GM18861 (cell line): ENCODE measurements around the gene ZNF554.

Source experiments
- ATAC-seq: cut with Tn5 transposase; IDR thresholded peaks from one replicate; pipeline ENCODE4 v1.9.1; 2021; ENCODE audit not compliant: unreplicated experiment

Gene ZNF554

DNA sequence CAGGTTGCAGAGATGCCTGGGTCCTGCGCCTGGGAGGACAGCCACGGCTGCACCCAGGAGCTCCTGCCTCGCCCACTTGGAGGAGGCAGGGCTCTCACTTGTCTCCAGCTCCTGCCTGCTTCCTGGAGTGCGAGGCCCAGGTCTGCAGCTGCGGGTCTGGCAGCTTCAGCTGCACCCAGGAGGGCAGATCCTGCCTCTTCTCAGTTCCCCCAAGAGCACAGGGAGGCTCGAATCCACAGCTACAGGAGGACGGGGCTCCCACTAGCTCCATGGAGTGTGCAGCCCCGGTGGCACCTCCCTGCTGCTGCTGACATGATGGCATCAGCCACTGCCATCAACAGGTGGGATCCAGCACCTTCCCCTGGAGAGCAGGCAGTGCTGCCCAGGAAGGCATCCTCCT lies 4.5 kb downstream of the ZNF554 start:
- ATAC-seq, result no peak

GRCh38 chr19:2827022-2827421 lies 7.4 kb downstream of the ZNF554 start:
- ATAC-seq, result no peak

- no peak for ATAC-seq
Observed at GRCh38 chr19:2827840-2828489, 8.3 kb downstream of the ZNF554 start.

DNA sequence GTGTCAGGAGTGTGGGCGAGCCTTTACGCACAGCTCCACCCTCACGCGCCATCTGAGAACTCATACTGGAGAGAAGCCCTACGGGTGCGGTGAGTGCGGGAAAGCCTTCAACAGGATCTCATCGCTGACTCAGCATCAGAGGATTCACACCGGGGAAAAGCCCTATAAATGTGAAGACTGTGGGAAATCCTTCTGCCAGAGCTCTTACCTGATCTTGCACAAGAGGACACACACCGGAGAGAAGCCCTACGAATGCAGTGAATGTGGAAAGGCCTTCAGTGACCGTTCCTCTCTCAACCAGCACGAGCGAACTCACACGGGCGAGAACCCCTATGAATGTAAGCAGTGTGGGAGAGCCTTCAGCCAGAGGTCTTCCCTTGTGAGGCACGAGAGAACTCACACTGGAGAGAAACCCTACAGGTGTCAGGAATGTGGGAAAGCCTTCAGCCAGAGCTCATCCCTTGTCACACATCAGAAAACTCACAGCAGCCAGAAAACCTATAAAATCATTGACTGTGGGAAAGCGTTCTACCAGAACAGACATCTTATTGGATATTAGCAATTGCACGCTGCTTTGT lies 14.7 kb downstream of the ZNF554 start:
- ATAC-seq, result no peak

- no peak for ATAC-seq
Observed at GRCh38 chr19:2837430-2837829, 17.8 kb downstream of the ZNF554 start.

DNA sequence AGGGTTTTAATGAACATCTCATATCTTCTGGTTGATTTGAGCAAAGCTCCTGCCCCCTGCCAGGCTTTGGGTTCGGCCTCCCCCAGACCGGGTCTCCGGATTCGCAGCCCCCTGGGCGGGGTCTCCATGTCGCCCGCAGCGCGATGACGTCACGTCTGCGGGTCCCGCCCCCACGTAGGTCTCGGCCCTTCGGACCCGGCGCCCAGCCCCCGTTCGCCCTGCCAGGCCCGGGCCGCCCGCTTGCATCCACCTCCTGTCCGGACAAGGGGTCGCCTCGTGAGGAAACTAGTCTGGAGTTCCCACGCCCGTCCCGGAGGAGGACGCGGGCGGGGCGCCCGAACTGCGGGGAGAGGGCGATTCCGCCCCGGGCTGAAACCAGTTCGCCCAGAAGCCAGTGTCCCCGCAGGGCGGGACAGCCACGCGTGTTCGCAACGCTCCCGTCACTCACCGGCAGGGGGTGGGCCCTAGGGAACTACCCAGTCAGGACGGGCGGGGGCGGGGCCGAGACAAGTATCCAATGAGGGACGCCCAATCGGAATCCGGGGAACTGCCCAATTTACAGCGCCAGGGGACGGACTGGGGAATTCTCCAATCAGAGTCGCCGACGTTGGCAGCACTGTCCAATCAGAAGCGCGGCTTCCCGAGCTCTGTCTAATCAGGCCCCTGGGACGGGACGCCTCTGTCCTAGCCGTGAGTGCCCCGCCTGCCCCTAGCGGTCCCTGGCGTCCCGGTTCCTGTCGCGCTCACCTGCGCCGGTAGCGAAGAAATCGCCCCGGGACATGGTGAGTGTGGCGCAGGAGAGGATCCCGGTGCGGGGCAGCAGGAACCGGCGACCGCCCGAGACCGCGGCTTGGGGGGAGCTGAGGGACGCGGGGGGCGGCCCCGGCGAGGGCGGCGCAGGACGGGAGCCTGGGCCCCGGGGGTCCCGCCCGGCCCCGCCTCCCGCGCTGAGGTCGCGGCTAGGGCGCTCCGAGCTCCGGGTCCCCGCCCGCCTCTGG lies 21.4 kb downstream of the ZNF554 start, which contains the start of gene ZNF555:
TSS of gene ZNF555 (plus strand) at position 682 of the 998 bp plus-strand sequence. CDS start at position 780, 98 bp downstream.
- ATAC-seq, result peak; percentile 79

- ATAC-seq, result peak; percentile 17
Observed at GRCh38 chr19:2841855-2842574, 22.3 kb downstream of the ZNF554 start.

DNA sequence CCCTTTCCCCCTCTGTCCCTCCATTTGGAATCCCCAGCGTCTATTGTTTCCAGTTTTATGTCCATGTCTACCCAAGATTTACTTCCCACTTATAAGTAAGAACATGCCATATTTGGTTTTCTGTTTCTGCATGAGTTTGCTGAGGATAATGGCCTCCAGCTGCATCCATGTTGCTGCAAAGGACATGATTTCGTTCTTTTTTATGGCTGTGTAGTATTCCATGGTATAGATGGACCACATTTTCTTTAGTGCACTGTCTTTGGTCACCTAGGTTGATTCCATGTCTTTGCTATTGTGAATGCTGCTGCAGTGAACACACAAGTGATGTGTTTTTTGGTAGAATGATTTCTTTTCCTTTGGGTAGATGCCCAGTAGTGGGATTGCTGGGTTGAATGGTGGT lies 25.4 kb downstream of the ZNF554 start:
- no peak for ATAC-seq

DNA sequence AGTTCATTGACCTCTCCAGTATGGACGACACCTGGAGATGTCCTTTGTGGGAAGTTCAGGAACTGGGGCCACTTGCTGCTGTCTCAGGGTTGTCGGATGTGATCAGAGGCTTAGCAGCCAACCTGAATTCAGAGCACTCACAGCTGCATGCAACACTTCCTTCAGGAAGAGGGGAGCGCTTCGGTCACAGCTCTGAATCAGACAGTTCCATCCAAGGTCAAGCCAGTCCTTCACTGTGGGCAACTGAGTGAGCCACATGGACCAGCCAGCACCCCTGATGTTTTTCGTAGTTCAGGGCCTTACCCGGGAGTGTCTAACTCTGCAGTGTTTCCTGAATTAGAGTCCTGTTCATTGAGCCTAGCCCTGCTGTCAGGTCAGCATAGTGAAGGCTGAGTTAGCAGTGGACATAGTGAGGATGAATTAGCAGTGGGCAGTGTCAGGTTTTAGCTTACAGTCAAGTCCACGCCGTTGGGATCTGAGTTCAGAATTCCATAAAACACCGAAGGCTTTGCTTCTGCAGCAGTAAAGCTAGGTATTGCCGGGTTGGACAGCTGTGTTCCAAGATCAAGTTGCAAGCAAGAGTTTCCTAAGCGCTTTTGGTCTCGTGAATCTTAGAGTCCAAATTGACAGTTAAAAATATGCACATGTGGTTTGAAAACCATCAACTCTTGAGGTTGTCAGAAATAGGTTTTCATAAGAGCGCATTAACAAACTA lies 26.7 kb downstream of the ZNF554 start:
- ATAC-seq, result no peak

DNA sequence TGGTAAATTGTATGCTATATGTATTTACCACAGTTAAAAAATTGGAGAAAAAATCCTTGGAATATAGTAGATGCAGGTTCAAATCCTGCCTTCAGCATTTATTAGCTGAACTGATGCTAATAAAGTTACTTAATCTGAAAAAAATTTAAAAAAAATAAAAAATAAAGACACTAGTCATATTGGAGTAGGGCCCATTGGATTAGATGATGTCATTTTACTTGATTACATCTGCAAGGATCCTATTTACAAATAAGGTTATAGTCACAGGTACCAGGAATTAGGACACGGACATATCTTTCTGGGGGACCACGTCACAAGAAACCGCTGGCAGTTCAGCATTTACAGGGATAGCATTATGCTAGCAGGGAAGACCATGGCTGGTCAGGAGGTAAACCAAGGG lies 27.8 kb downstream of the ZNF554 start:
- ATAC-seq, result no peak

- ATAC-seq, result no peak
Observed at GRCh38 chr19:2848616-2849015, 28.9 kb downstream of the ZNF554 start.

DNA sequence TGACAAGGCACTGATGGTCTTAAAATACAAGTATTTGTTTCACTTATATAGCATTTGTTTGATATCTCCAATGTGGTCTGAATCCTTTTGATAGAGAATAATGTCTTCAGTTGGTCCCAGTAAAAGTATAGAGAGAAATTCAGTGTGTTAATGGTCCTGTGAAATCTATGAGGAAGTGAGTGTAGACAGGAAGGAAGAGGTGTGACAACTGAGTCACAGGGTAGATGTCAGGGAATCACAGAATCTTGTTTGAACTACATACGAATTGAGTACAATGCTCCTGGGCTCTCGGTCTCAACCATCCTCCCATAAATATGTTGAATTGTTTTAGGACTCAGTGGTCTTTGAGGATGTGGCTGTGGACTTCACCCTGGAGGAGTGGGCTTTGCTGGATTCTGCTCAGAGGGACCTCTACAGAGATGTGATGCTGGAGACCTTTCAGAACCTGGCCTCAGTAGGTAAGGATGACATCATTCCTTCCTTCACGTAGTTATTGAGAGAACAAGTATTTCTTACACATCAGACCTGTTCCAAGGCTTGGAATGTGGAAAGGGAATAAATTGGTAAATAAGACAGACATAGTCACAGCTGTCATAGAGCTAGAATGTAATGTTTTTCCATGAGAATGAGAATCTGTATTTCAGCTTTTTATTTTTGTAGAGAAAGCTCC lies 30.7 kb downstream of the ZNF554 start:
- no peak for ATAC-seq

- ATAC-seq, result no peak
Observed at GRCh38 chr19:2852598-2852997, 32.9 kb downstream of the ZNF554 start.

GRCh38 chr19:2853015-2853606 lies 33.4 kb downstream of the ZNF554 start:
- no peak for ATAC-seq

GRCh38 chr19:2854849-2855248 lies 35.2 kb downstream of the ZNF554 start:
- no peak for ATAC-seq

- no peak for ATAC-seq
Observed at GRCh38 chr19:2856457-2857050, 36.9 kb downstream of the ZNF554 start.

GRCh38 chr19:2858864-2859263 lies 39.2 kb downstream of the ZNF554 start:
- ATAC-seq, result no peak

DNA sequence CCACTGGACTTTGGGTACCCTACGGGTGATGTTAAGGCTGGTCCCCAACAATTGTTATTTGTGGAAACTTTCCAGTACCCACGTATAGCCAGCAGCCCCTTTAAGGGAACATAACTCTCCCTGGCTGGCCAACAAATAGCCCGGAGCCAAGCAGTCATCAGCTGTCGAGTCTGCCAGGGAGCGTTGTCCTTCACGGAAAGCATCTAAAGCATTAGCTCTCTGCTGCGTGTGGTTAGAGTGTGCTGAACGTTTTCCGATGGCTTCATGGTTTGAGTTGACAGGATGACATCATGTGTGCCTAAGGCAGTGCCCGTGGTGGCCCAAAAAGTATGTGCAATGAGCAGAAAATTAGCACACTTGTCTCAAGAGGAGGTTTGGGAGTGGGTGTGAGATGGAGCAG lies 44.1 kb downstream of the ZNF554 start:
- no peak for ATAC-seq
